Endothelial cell (in vitro differentiated cells): ENCODE results near the gene FMN2. TPM values are rescaled to one million over a fixed set of nuclear protein-coding genes. Genes with fewer than 3 reads are reported as not detected.

Source experiments
- DNase-seq: peaks from one replicate; pipeline ENCODE4 v3.0.0; 2021; ENCODE audit warnings: low spot score
- H3K27ac Mint-ChIP-seq: one replicate; pipeline ENCODE4 v1.8.0; 2021; ENCODE audit warnings: mixed read lengths, inconsistent platforms; ENCODE audit not compliant: unreplicated experiment
- H3K27me3 Mint-ChIP-seq: one replicate; pipeline ENCODE4 v1.8.0; 2021; ENCODE audit warnings: mild to moderate bottlenecking, moderate library complexity, mixed read lengths, inconsistent platforms; ENCODE audit not compliant: unreplicated experiment
- H3K36me3 Mint-ChIP-seq: one replicate; pipeline ENCODE4 v1.8.0; 2021; ENCODE audit warnings: mild to moderate bottlenecking, low read depth, mixed read lengths, inconsistent platforms; ENCODE audit not compliant: unreplicated experiment
- H3K4me1 Mint-ChIP-seq: one replicate; pipeline ENCODE4 v1.8.0; 2021; ENCODE audit warnings: mild to moderate bottlenecking, mixed read lengths, inconsistent platforms; ENCODE audit not compliant: unreplicated experiment
- H3K4me3 Mint-ChIP-seq: one replicate; pipeline ENCODE4 v1.8.0; 2021; ENCODE audit warnings: mild to moderate bottlenecking, mixed read lengths, inconsistent platforms; ENCODE audit not compliant: unreplicated experiment
- H3K9me3 Mint-ChIP-seq: one replicate; pipeline ENCODE4 v1.8.0; 2021; ENCODE audit warnings: mixed read lengths, inconsistent platforms; ENCODE audit not compliant: unreplicated experiment
- CTCF ChIP-seq: fragments of 200-600 bp; sonication (generic); IDR thresholded peaks from one replicate; pipeline ENCODE4 v1.5.0; 2021; ENCODE audit warnings: antibody characterized with exemption; ENCODE audit not compliant: unreplicated experiment
- total RNA-seq: library from RNA; stranded (reverse); fragmentation: NEBNext Ultra II Directional; extraction: Animal tissue kit (Norgen Biotek cat#: 25700); gene quantifications from one replicate; pipeline ENCODE4 v1.2.1, GENCODE V29; 2021; ENCODE audit not compliant: unreplicated experiment

FMN2 gene
- total RNA-seq, 1 donor from 2014 or later, result 2.6 TPM

GRCh38 chr1:240280560-240281322, 189.1 kb downstream of the FMN2 start:
- H3K27ac Mint-ChIP-seq, result no peak overlapping the region
- H3K4me1 Mint-ChIP-seq, result peaks cover 4% of the 10 kb centered on the region
- no peak overlapping the region for H3K4me3 Mint-ChIP-seq
- no peaks in the 10 kb centered on the region for H3K27me3 Mint-ChIP-seq
- H3K36me3 Mint-ChIP-seq, result no peaks in the 10 kb centered on the region
- TF ChIP-seq CTCF, result no peak
- no peak for DNase-seq
- no peaks in the 10 kb centered on the region for H3K9me3 Mint-ChIP-seq

GRCh38 chr1:240282061-240282830, 190.6 kb downstream of the FMN2 start:
- Mint-ChIP-seq H3K9me3 (no peaks in the 10 kb centered on the region), H3K27me3 (no peaks in the 10 kb centered on the region), H3K4me3 (no peak overlapping the region), H3K27ac (no peak overlapping the region), H3K4me1 (peaks cover 4% of the 10 kb centered on the region), H3K36me3 (no peaks in the 10 kb centered on the region)
- no peak for DNase-seq
- TF ChIP-seq CTCF, result no peak

- Mint-ChIP-seq H3K27ac (no peak overlapping the region), H3K4me3 (no peak overlapping the region), H3K27me3 (no peaks in the 10 kb centered on the region), H3K4me1 (peaks cover 4% of the 10 kb centered on the region), H3K36me3 (no peaks in the 10 kb centered on the region), H3K9me3 (no peaks in the 10 kb centered on the region)
- no peak for DNase-seq
- no peak for TF ChIP-seq CTCF
Observed at GRCh38 chr1:240284656-240285414, 193.2 kb downstream of the FMN2 start.

GRCh38 chr1:240285540-240285939, 193.9 kb downstream of the FMN2 start:
- Mint-ChIP-seq H3K4me1 (peaks cover 4% of the 10 kb centered on the region), H3K4me3 (no peak overlapping the region), H3K27me3 (no peaks in the 10 kb centered on the region), H3K9me3 (no peaks in the 10 kb centered on the region), H3K27ac (no peak overlapping the region), H3K36me3 (no peaks in the 10 kb centered on the region)
- no peak for TF ChIP-seq CTCF
- no peak for DNase-seq
